Daoy (cell line): Measurements from ENCODE around the gene GPRC5C. TPM values are rescaled to one million over a fixed set of nuclear protein-coding genes. Genes with fewer than 3 reads are reported as not detected.
A peak's percentile ranks its signal among the peaks of the same experiment; 100 is the strongest.

Experiments used
- DNase-seq: peaks from one replicate; pipeline ENCODE4 v3.0.0-alpha.2; 2015; ENCODE audit warnings: low read depth
- total RNA-seq: library from RNA; depleted of rRNA; stranded (reverse); fragments of >200 nt; shearing (Covaris generic); gene quantifications from 2 replicates; pipeline ENCODE4 v1.2.3, GENCODE V29; 2014

GPRC5C gene
- total RNA-seq, 1 experiment from 2014 or later: 39.3 TPM

- no peak for DNase-seq
Measured at GRCh38 chr17:74452841-74453661, 21.2 kb downstream of the GPRC5C start.

GRCh38 chr17:74453665-74454196 is 21.8 kb downstream of the GPRC5C start:
- no peak for DNase-seq

GRCh38 chr17:74454197-74455024 is 22.5 kb downstream of the GPRC5C start:
- peak; percentile 92 for DNase-seq

GRCh38 chr17:74455025-74455545 is 23.2 kb downstream of the GPRC5C start:
- no peak for DNase-seq

GRCh38 chr17:74455821-74456220 is 23.9 kb downstream of the GPRC5C start:
- no peak for DNase-seq

GRCh38 chr17:74457146-74457819 is 25.4 kb downstream of the GPRC5C start:
- DNase-seq: peak; percentile 79

- DNase-seq: no peak
Measured at GRCh38 chr17:74457820-74458166, 25.9 kb downstream of the GPRC5C start.

GRCh38 chr17:74458835-74459234 is 26.9 kb downstream of the GPRC5C start:
- DNase-seq: no peak

- no peak for DNase-seq
Measured at GRCh38 chr17:74459622-74460021, 27.7 kb downstream of the GPRC5C start.

GRCh38 chr17:74460241-74460640 is 28.4 kb downstream of the GPRC5C start:
- DNase-seq: no peak

GRCh38 chr17:74460996-74461395 is 29.1 kb downstream of the GPRC5C start:
- DNase-seq: no peak

GRCh38 chr17:74461611-74462010 is 29.7 kb downstream of the GPRC5C start:
- no peak for DNase-seq

- no peak for DNase-seq
Measured at GRCh38 chr17:74464730-74465377, 33.0 kb downstream of the GPRC5C start.

GRCh38 chr17:74465378-74466110 is 33.7 kb downstream of the GPRC5C start:
- no peak for DNase-seq

GRCh38 chr17:74466111-74466827 is 34.4 kb downstream of the GPRC5C start, which contains the start of gene CD300A:
Gene CD300A (plus strand): TSS chr17:74466634. CDS start chr17:74466704, 70 bp downstream.
- no peak for DNase-seq

GRCh38 chr17:74466828-74467184 is 34.9 kb downstream of the GPRC5C start:
- no peak for DNase-seq

- no peak for DNase-seq
Measured at GRCh38 chr17:74467221-74467951, 35.5 kb downstream of the GPRC5C start.

- DNase-seq: no peak
Measured at GRCh38 chr17:74471341-74471740, 39.5 kb downstream of the GPRC5C start.

- no peak for DNase-seq
Measured at GRCh38 chr17:74472890-74473289, 41.0 kb downstream of the GPRC5C start.
